GM23248 (cell line): ENCODE measurements around the gene UBE2N. TPM values are rescaled to one million over a fixed set of nuclear protein-coding genes. Genes with fewer than 3 reads are reported as not detected.

Experiments
- DNase-seq: peaks from one replicate; pipeline ENCODE4 v3.0.0-alpha.2; 2015
- H2AFZ ChIP-seq: fragments of 200-600 bp; sonication (generic); 2 replicates; pipeline ENCODE4 v1.6.1; 2016; ENCODE audit warnings: antibody characterized with exemption
- H3F3A ChIP-seq: fragments of 200-600 bp; sonication (generic); 2 replicates; pipeline ENCODE4 v1.6.1; 2016; ENCODE audit warnings: mild to moderate bottlenecking, antibody characterized with exemption, mixed run types; ENCODE audit not compliant: insufficient read depth
- H3K27ac ChIP-seq: fragments of 200-600 bp; sonication (generic); 2 replicates; pipeline ENCODE4 v1.5.1; 2016; ENCODE audit warnings: mild to moderate bottlenecking
- H3K27me3 ChIP-seq: fragments of 200-600 bp; sonication (generic); replicated peaks from 2 replicates; pipeline ENCODE4 v1.6.1; 2016; ENCODE audit warnings: mild to moderate bottlenecking; ENCODE audit not compliant: insufficient read depth
- H3K36me3 ChIP-seq: fragments of 200-600 bp; sonication (generic); 2 replicates; pipeline ENCODE4 v1.6.1; 2016; ENCODE audit warnings: low read depth, mild to moderate bottlenecking
- H3K4me1 ChIP-seq: fragments of 200-600 bp; sonication (generic); 2 replicates; pipeline ENCODE4 v1.6.1; 2016; ENCODE audit warnings: mild to moderate bottlenecking; ENCODE audit not compliant: insufficient read depth
- H3K4me2 ChIP-seq: fragments of 200-600 bp; sonication (generic); one replicate; pipeline ENCODE4 v1.6.1; 2016; ENCODE audit warnings: mild to moderate bottlenecking; ENCODE audit not compliant: unreplicated experiment
- H3K4me3 ChIP-seq: fragments of 200-600 bp; sonication (generic); 2 replicates; pipeline ENCODE4 v1.5.1; 2016; ENCODE audit warnings: mild to moderate bottlenecking
- H3K79me2 ChIP-seq: fragments of 200-600 bp; sonication (generic); 2 replicates; pipeline ENCODE4 v1.6.1; 2016; ENCODE audit warnings: mild to moderate bottlenecking; ENCODE audit not compliant: insufficient read depth
- H3K9ac ChIP-seq: fragments of 200-600 bp; sonication (generic); 2 replicates; pipeline ENCODE4 v1.6.1; 2016; ENCODE audit warnings: mild to moderate bottlenecking
- H3K9me2 ChIP-seq: fragments of 200-600 bp; sonication (generic); 2 replicates; pipeline ENCODE4 v1.6.1; 2016; ENCODE audit warnings: mixed run types, mild to moderate bottlenecking, moderate library complexity; ENCODE audit not compliant: insufficient read depth
- H3K9me3 ChIP-seq: fragments of 200-600 bp; sonication (generic); one replicate; pipeline ENCODE4 v1.6.1; 2017; ENCODE audit warnings: low read depth
- H4K20me1 ChIP-seq: fragments of 200-600 bp; sonication (generic); 2 replicates; pipeline ENCODE4 v1.6.0; 2016; ENCODE audit not compliant: insufficient read depth
- EZH2 ChIP-seq: fragments of 200-600 bp; sonication (generic); IDR thresholded peaks from 2 replicates; pipeline ENCODE4 v1.6.1; 2018; ENCODE audit warnings: antibody characterized with exemption, mild to moderate bottlenecking; ENCODE audit not compliant: insufficient read depth, poor library complexity, severe bottlenecking
- EZH2phosphoT487 ChIP-seq: fragments of 200-600 bp; sonication (generic); IDR thresholded peaks from 2 replicates; pipeline ENCODE4 v1.6.1; 2018; ENCODE audit warnings: antibody characterized with exemption, moderate library complexity, mild to moderate bottlenecking, low read depth; ENCODE audit not compliant: insufficient read depth
- whole genome bisulfite sequencing, 2 experiments: methylation state at CpG; one replicate each; pipeline ENCODE4 v1.1.6; 2015 to 2017; ENCODE audit warnings: low lambda C conversion rate in 2 of 2, low coverage in 1 of 2; ENCODE audit errors: missing lambda C conversion rate in 2 of 2; 5-methylcytosine and 5-hydroxymethylcytosine counted together
- in situ Hi-C: fragments of 300-500 bp; cut with MboI; formaldehyde crosslinking; loops from 2 replicates; pipeline ENCODE4 v1.15.0; 2020
- polyA plus RNA-seq: library from polyadenylated mRNA; unstranded; fragments of >200 nt; fragmentation: Nextera tagmentation; extraction: Ambion mirVana; gene quantifications from 2 replicates; pipeline ENCODE4 v1.2.1, GENCODE V29; 2016
- total RNA-seq: library from RNA; depleted of rRNA; stranded (reverse); fragments of >200 nt; shearing (Covaris generic); gene quantifications from 2 replicates; pipeline ENCODE4 v1.2.3, GENCODE V29; 2014

UBE2N gene
- total and polyA plus RNA-seq, 2 experiments from 2014 or later, result 104 to 175 TPM

GRCh38 chr12:93476555-93476954 is 34.8 kb upstream of the UBE2N start:
- Histone ChIP-seq H2AFZ (no peak overlapping the region), H3K9me2 (no peaks in the 10 kb centered on the region), H3K79me2 (peaks cover 37% of the 10 kb centered on the region), H3F3A (no peaks in the 10 kb centered on the region), H3K36me3 (peaks cover 24% of the 10 kb centered on the region), H3K4me1 (no peaks in the 10 kb centered on the region), H3K4me3 (no peak overlapping the region), H3K27me3 (no peaks in the 10 kb centered on the region), H3K9me3 (no peaks in the 10 kb centered on the region), H3K27ac (no peak overlapping the region), H4K20me1 (no peaks in the 10 kb centered on the region), H3K9ac (no peak overlapping the region), H3K4me2 (no peak overlapping the region)
- DNase-seq, result no peak
- in situ Hi-C loops, result no loop called here
- TF ChIP-seq EZH2 (no peak), EZH2phosphoT487 (no peak)

GRCh38 chr12:93469386-93469785 is 27.6 kb upstream of the UBE2N start:
- no peaks in the 10 kb centered on the region for H3K27me3 ChIP-seq
- no peak overlapping the region for H3K4me3 ChIP-seq
- H3K9me3 ChIP-seq, result no peaks in the 10 kb centered on the region
- peak overlapping the region; percentile 95 for H3K4me2 ChIP-seq
- H3K79me2 ChIP-seq, result peaks cover 64% of the 10 kb centered on the region
- H3K9me2 ChIP-seq, result no peaks in the 10 kb centered on the region
- DNase-seq, result no peak
- H3K4me1 ChIP-seq, result peaks cover 18% of the 10 kb centered on the region
- H3K27ac ChIP-seq, result no peak overlapping the region
- TF ChIP-seq EZH2, result no peak
- TF ChIP-seq EZH2phosphoT487, result no peak
- H3K9ac ChIP-seq, result no peak overlapping the region
- no peaks in the 10 kb centered on the region for H4K20me1 ChIP-seq
- no peak overlapping the region for H2AFZ ChIP-seq
- no peaks in the 10 kb centered on the region for H3F3A ChIP-seq
- H3K36me3 ChIP-seq, result peaks cover 23% of the 10 kb centered on the region
- in situ Hi-C loops, result no loop called here

GRCh38 chr12:93468008-93468371 is 26.2 kb upstream of the UBE2N start:
- H3K4me2 ChIP-seq, result peak overlapping the region; percentile 95
- H3K36me3 ChIP-seq, result peaks cover 16% of the 10 kb centered on the region
- H3K27me3 ChIP-seq, result no peaks in the 10 kb centered on the region
- H3K4me3 ChIP-seq, result peak overlapping the region; percentile 92
- DNase-seq, result no peak
- H3K9me2 ChIP-seq, result no peaks in the 10 kb centered on the region
- peaks cover 18% of the 10 kb centered on the region for H3K4me1 ChIP-seq
- peak overlapping the region; percentile 90 for H2AFZ ChIP-seq
- H3K9ac ChIP-seq, result peak overlapping the region; percentile 92
- in situ Hi-C loops, result no loop called here
- H3K79me2 ChIP-seq, result peaks cover 54% of the 10 kb centered on the region
- H3F3A ChIP-seq, result no peaks in the 10 kb centered on the region
- H3K27ac ChIP-seq, result peak overlapping the region; percentile 92
- H3K9me3 ChIP-seq, result no peaks in the 10 kb centered on the region
- H4K20me1 ChIP-seq, result no peaks in the 10 kb centered on the region
- TF ChIP-seq EZH2phosphoT487 (no peak), EZH2 (no peak)
- WGBS, 2 experiments, result 0 to 4% methylated on average over 7 of the region's 7 CpGs

- peaks cover 16% of the 10 kb centered on the region for H3K36me3 ChIP-seq
- WGBS, 2 experiments, result 0 to 3% methylated on average over 36 of the region's 36 CpGs
Measured at GRCh38 chr12:93467351-93468007, 25.7 kb upstream of the UBE2N start, which contains the start of gene MRPL42. TSS of gene MRPL42 (plus strand) at chr12:93467514. CDS start at chr12:93469286, 1,772 bp downstream.

More at GRCh38 chr12:93467351-93468007, 25.7 kb upstream of the UBE2N start, which contains the start of gene MRPL42:
- Histone ChIP-seq H3K27ac (peak within 1 kb of the TSS; percentile 92), H4K20me1 (no peaks in the 10 kb centered on the region), H3K4me3 (peak within 1 kb of the TSS; percentile 92), H3F3A (no peaks in the 10 kb centered on the region), H3K4me2 (peak within 1 kb of the TSS; percentile 95), H3K27me3 (no peaks in the 10 kb centered on the region), H3K4me1 (peaks cover 18% of the 10 kb centered on the region), H3K79me2 (peaks cover 49% of the 10 kb centered on the region), H2AFZ (peak within 1 kb of the TSS; percentile 90), H3K9me2 (no peaks in the 10 kb centered on the region), H3K9ac (peak within 1 kb of the TSS; percentile 92), H3K9me3 (no peaks in the 10 kb centered on the region)
- peak; percentile 94 for DNase-seq
- TF ChIP-seq EZH2 (no peak), EZH2phosphoT487 (no peak)
- in situ Hi-C loops, result no loop called here
